ENCODE results near the gene NNMT. TPM values are rescaled to one million over a fixed set of nuclear protein-coding genes. Genes with fewer than 3 reads are reported as not detected.

NNMT gene
- total RNA-seq, 1 experiment from 2014 or later: not detected

- no peak overlapping the region for H4K8ac ChIP-seq (replicated peaks; ENCODE audit: insufficient read length, low read depth, low read length)
- no peaks in the 10 kb centered on the region for H3K27me3 ChIP-seq (ENCODE audit: insufficient read depth, low read length)
- H3K23ac ChIP-seq (ENCODE audit: insufficient read length, low read depth, low read length): no peak overlapping the region
- Mint-ChIP-seq H3K9me3 (no peaks in the 10 kb centered on the region), H3K4me1 (peaks cover 46 to 47% of the 10 kb centered on the region in 2 experiments), H3K4me3 (no peak overlapping the region), H3K27ac (no peak overlapping the region; a peak in 1 of 7 replicates), H3K36me3 (ENCODE audit: insufficient read depth in 1 of 3, low read depth in 3 of 3) (no peaks in the 10 kb centered on the region; a peak in 1 of 7 replicates), H3K27me3 (ENCODE audit: low read depth) (peaks cover 6% of the 10 kb centered on the region; the same call in 1 of the 2 replicates)
- no peaks in the 10 kb centered on the region for H3K23me2 ChIP-seq (ENCODE audit: insufficient read length, low read depth, low read length, poor library complexity, severe bottlenecking)
- H4K5ac ChIP-seq (ENCODE audit: insufficient read length, low read depth, low read length): no peak overlapping the region
- no peak overlapping the region for H2BK15ac ChIP-seq (ENCODE audit: low read depth, low read length)
- TF ChIP-seq CTCF (conservative IDR thresholded peaks at IDR 0.05): no peak
- no peak overlapping the region for H3K14ac ChIP-seq (ENCODE audit: insufficient read depth, low read length)
- no peak overlapping the region for H3K9ac ChIP-seq (ENCODE audit: extremely low read depth, insufficient read length, low read length)
- H3T11ph ChIP-seq (ENCODE audit: low read length): no peak overlapping the region
- no peaks in the 10 kb centered on the region for H3K79me2 ChIP-seq (ENCODE audit: insufficient read depth, low read length)
- H3K9me3 ChIP-seq (ENCODE audit: control insufficient read depth, low read depth, low read length): no peaks in the 10 kb centered on the region
- no peak overlapping the region for H3K4me2 ChIP-seq (ENCODE audit: insufficient read depth, insufficient read length, low read length)
- no peak overlapping the region for H2AK5ac ChIP-seq (ENCODE audit: insufficient read length, low read length)
- WGBS (ENCODE audit: extremely low coverage, insufficient read length, low lambda C conversion rate): no CpG with 5 or more reads among the region's 13 CpGs
- H3K56ac ChIP-seq (ENCODE audit: insufficient read length, low read depth, low read length): no peak overlapping the region
- no peak for DNase-seq
- no peak overlapping the region for H2BK20ac ChIP-seq (ENCODE audit: low read depth, low read length, poor library complexity, severe bottlenecking)
- H2BK12ac ChIP-seq (ENCODE audit: insufficient read length, low read depth, low read length): no peak overlapping the region
- peak overlapping the region; percentile 15 for H2AFZ ChIP-seq (ENCODE audit: low read length)
- H2BK120ac ChIP-seq (ENCODE audit: low read depth, low read length, poor library complexity, severe bottlenecking): no peak overlapping the region
- H4K91ac ChIP-seq (ENCODE audit: insufficient read length, low read depth, low read length): no peak overlapping the region
- no peaks in the 10 kb centered on the region for H4K20me1 ChIP-seq (ENCODE audit: control insufficient read depth, insufficient read depth, insufficient read length)
- peaks cover 19% of the 10 kb centered on the region for H3K4me1 ChIP-seq (ENCODE audit: insufficient read depth, low read length)
- no peaks in the 10 kb centered on the region for H3K79me1 ChIP-seq (ENCODE audit: insufficient read depth, low read depth, low read length, poor library complexity, severe bottlenecking)
- no peak overlapping the region for H3K4ac ChIP-seq (ENCODE audit: low read depth, low read length)
- no peak overlapping the region for H3K27ac ChIP-seq (ENCODE audit: insufficient read length, low read depth, low read length)
- no peak overlapping the region for H3K18ac ChIP-seq (ENCODE audit: insufficient read length, low read depth, low read length)
- H2BK5ac ChIP-seq (ENCODE audit: insufficient read length, low read length): no peak overlapping the region
These were observed 19.7 kb downstream of the NNMT start for GRCh38 chr11:114315749-114316368.
